ENCODE results near the gene CCDC85C. TPM values are rescaled to one million over a fixed set of nuclear protein-coding genes. Genes with fewer than 3 reads are reported as not detected.

Gene CCDC85C
- total RNA-seq, 1 experiment from 2014 or later = 33.2 TPM

DNA sequence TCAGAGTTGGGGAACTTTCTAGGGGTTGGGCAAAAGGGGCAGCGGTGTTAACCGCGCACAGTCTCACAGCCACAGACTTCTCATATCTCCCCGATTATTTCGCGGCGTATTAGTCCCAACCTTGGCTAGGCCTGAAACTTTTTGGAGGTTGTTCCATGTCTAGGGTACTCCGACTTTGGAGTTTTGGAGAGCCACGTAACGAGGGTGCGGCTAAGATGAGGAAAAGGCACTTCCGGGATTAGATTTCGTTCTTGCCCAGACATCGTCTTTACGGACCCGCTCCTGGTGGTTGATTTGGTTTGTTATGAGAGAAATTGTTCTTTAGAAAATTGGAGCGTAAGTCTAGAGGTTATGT is 122.3 kb downstream of the CCDC85C start:
- Histone ChIP-seq H3K9me3 (ENCODE audit: control insufficient read depth, low read depth, low read length) (no peaks in the 10 kb centered on the region), H2BK5ac (ENCODE audit: insufficient read length, low read length) (no peak overlapping the region), H2BK12ac (ENCODE audit: insufficient read length, low read depth, low read length) (no peak overlapping the region), H2BK20ac (ENCODE audit: low read depth, low read length, poor library complexity, severe bottlenecking) (no peak overlapping the region), H2AFZ (ENCODE audit: low read length) (no peak overlapping the region), H3K18ac (ENCODE audit: insufficient read length, low read depth, low read length) (peak overlapping the region; percentile 93), H3T11ph (ENCODE audit: low read length) (no peak overlapping the region), H4K5ac (ENCODE audit: insufficient read length, low read depth, low read length) (no peak overlapping the region), H3K27me3 (ENCODE audit: insufficient read depth, low read length) (no peaks in the 10 kb centered on the region), H4K20me1 (ENCODE audit: control insufficient read depth, insufficient read depth, insufficient read length) (no peaks in the 10 kb centered on the region), H3K56ac (ENCODE audit: insufficient read length, low read depth, low read length) (no peak overlapping the region), H2BK120ac (ENCODE audit: low read depth, low read length, poor library complexity, severe bottlenecking) (no peak overlapping the region), H4K8ac (replicated peaks; ENCODE audit: insufficient read length, low read depth, low read length) (no peak overlapping the region), H3K4me1 (ENCODE audit: insufficient read depth, low read length) (0 out of 2 replicates have a peak, but pooled peaks cover 2% of the 10 kb centered on the region), H3K4ac (ENCODE audit: low read depth, low read length) (no peak overlapping the region; the same call in 1 of the 2 replicates), H2AK5ac (ENCODE audit: insufficient read length, low read length) (no peak overlapping the region), H3K27ac (ENCODE audit: insufficient read length, low read depth, low read length) (peak overlapping the region; percentile 48), H4K91ac (ENCODE audit: insufficient read length, low read depth, low read length) (no peak overlapping the region), H3K79me2 (ENCODE audit: insufficient read depth, low read length) (peaks cover 49% of the 10 kb centered on the region; the same call in 1 of the 2 replicates), H3K14ac (ENCODE audit: insufficient read depth, low read length) (peak overlapping the region; percentile 69; the same call in 1 of the 2 replicates), H3K4me2 (ENCODE audit: insufficient read depth, insufficient read length, low read length) (peak overlapping the region; percentile 99), H3K79me1 (ENCODE audit: insufficient read depth, low read depth, low read length, poor library complexity, severe bottlenecking) (peaks cover 9% of the 10 kb centered on the region), H2BK15ac (ENCODE audit: low read depth, low read length) (no peak overlapping the region), H3K23ac (ENCODE audit: insufficient read length, low read depth, low read length) (no peak overlapping the region), H3K23me2 (ENCODE audit: insufficient read length, low read depth, low read length, poor library complexity, severe bottlenecking) (peaks cover 11% of the 10 kb centered on the region), H3K9ac (ENCODE audit: extremely low read depth, insufficient read length, low read length) (peak overlapping the region; percentile 95)
- TF ChIP-seq, protein P1, sequence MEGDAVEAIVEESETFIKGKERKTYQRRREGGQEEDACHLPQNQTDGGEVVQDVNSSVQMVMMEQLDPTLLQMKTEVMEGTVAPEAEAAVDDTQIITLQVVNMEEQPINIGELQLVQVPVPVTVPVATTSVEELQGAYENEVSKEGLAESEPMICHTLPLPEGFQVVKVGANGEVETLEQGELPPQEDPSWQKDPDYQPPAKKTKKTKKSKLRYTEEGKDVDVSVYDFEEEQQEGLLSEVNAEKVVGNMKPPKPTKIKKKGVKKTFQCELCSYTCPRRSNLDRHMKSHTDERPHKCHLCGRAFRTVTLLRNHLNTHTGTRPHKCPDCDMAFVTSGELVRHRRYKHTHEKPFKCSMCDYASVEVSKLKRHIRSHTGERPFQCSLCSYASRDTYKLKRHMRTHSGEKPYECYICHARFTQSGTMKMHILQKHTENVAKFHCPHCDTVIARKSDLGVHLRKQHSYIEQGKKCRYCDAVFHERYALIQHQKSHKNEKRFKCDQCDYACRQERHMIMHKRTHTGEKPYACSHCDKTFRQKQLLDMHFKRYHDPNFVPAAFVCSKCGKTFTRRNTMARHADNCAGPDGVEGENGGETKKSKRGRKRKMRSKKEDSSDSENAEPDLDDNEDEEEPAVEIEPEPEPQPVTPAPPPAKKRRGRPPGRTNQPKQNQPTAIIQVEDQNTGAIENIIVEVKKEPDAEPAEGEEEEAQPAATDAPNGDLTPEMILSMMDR (conservative IDR thresholded peaks at IDR 0.05) = no peak
- H3K27ac Mint-ChIP-seq = peak overlapping the region; percentile 96 to 99 (median 98)
- no peaks in the 10 kb centered on the region for H3K36me3 Mint-ChIP-seq (ENCODE audit: insufficient read depth in 1 of 3, low read depth in 3 of 3)
- DNase-seq = no peak
- no peaks in the 10 kb centered on the region for H3K27me3 Mint-ChIP-seq (ENCODE audit: low read depth)
- no peaks in the 10 kb centered on the region for H3K9me3 Mint-ChIP-seq
- peak overlapping the region; percentile 93 to 98 for H3K4me3 Mint-ChIP-seq
- no CpG with 5 or more reads among the region's 17 CpGs for WGBS (ENCODE audit: extremely low coverage, insufficient read length, low lambda C conversion rate)
- peaks cover 17 to 25% of the 10 kb centered on the region in 2 experiments for H3K4me1 Mint-ChIP-seq
